Suprapubic skin (tissue), 4 donors: ENCODE measurements around the gene MAP2K6. TPM values are rescaled to one million over a fixed set of nuclear protein-coding genes. Genes with fewer than 3 reads are reported as not detected.
A peak's percentile ranks its signal among the peaks of the same experiment; 100 is the strongest.

Experiments
- DNase-seq, 2 donors: peaks; one replicate each; pipeline ENCODE4 v3.0.0-alpha.2; 2019; ENCODE audit warnings: low spot score in 2 of 2
- H3K27ac ChIP-seq: fragments of 200-600 bp; sonication (generic); one replicate; pipeline ENCODE4 v1.5.1; 2019
- H3K27me3 ChIP-seq: fragments of 200-600 bp; sonication (generic); one replicate; pipeline ENCODE4 v1.5.1; 2019
- H3K36me3 ChIP-seq: fragments of 200-600 bp; sonication (generic); one replicate; pipeline ENCODE4 v1.5.1; 2019
- H3K4me1 ChIP-seq: fragments of 200-600 bp; sonication (generic); one replicate; pipeline ENCODE4 v1.5.1; 2019
- H3K4me3 ChIP-seq: fragments of 200-600 bp; sonication (generic); one replicate; pipeline ENCODE4 v1.5.1; 2019; ENCODE audit warnings: mild to moderate bottlenecking
- H3K9me3 ChIP-seq: fragments of 200-600 bp; sonication (generic); one replicate; pipeline ENCODE4 v1.5.1; 2019
- CTCF ChIP-seq, 2 donors: fragments of 200-600 bp in 1 of 2; fragments of 450-650 bp in 1 of 2; sonication (generic) in 1 of 2; IDR thresholded peaks; one replicate each; pipeline ENCODE4 v1.5.1; 2016 to 2019; ENCODE audit warnings: antibody characterized with exemption in 2 of 2, mild to moderate bottlenecking in 1 of 2, moderate library complexity in 1 of 2
- EP300 ChIP-seq: sonication (generic); formaldehyde crosslinking; IDR thresholded peaks from one replicate; pipeline ENCODE4 v1.6.1; 2017; ENCODE audit warnings: antibody characterized with exemption
- POLR2A ChIP-seq, 2 donors: fragments of 450-650 bp; IDR thresholded peaks; one replicate each; pipeline ENCODE4 v1.6.1; 2017; ENCODE audit warnings: antibody characterized with exemption in 2 of 2, mild to moderate bottlenecking in 2 of 2, moderate library complexity in 2 of 2
- POLR2AphosphoS5 ChIP-seq, 3 donors: sonication (generic); formaldehyde crosslinking; IDR thresholded peaks; one replicate each; pipeline ENCODE4 v1.6.1; 2017; ENCODE audit warnings: antibody characterized with exemption in 3 of 3
- WGBS: methylation state at CpG from one replicate; pipeline ENCODE4 v1.1.5; 2018; 5-methylcytosine and 5-hydroxymethylcytosine counted together
- total RNA-seq, 4 donors: library from RNA; depleted of rRNA; stranded (reverse); fragments of >200 nt; gene quantifications; one replicate each; pipeline ENCODE4 v1.1.0, GENCODE V29; 2016

The MAP2K6 gene
- total RNA-seq, 4 donors from 2014 or later = 2.4 to 6.3 (median 3.9) TPM

DNA sequence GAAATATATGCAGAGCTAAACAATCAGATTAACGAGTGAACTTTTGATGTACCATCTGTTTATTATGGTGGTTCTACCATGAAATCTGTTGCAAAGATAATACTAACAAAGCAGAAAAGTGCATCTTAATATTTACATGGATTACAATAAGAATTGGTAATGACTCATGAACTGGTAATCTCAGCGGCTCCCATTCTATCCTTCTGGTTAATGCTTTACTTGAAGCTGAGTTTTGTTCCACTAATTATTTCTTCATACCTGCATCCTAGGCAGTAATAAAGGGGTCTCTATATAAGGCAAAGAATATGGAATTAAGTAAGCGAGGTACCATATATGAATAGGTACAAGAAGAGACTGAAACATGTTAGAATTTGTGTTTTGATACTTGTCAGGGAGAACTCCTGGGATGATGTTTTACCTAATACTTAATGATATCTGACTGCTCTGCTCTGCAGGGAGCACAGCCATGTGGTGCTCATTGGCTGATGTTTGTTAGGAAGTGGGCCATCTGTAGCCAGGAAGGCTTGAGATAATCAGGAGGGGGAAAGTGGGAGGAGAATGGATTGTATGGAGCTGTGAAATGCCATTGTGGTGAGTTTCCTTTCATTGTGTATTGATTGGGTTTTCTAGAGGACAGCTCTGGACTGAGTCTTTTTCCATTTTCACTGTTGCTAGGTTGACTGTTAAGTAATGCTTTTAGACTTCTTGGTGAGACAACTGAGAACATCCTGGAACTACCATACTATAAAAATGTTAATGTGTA lies 52.6 kb downstream of the MAP2K6 start:
- Histone ChIP-seq H3K27me3 (no peaks in the 10 kb centered on the region), H3K4me1 (no peaks in the 10 kb centered on the region), H3K27ac (no peak overlapping the region), H3K36me3 (no peaks in the 10 kb centered on the region), H3K9me3 (no peaks in the 10 kb centered on the region), H3K4me3 (no peak overlapping the region)
- WGBS = 98% methylated on average over 3 of the region's 3 CpGs
- no peak for DNase-seq
- TF ChIP-seq POLR2AphosphoS5 (IDR thresholded peaks at IDR 0.05) (no peak), EP300 (no peak), CTCF (IDR thresholded peaks at IDR 0.05) (no peak), POLR2A (IDR thresholded peaks at IDR 0.05) (no peak)

DNA sequence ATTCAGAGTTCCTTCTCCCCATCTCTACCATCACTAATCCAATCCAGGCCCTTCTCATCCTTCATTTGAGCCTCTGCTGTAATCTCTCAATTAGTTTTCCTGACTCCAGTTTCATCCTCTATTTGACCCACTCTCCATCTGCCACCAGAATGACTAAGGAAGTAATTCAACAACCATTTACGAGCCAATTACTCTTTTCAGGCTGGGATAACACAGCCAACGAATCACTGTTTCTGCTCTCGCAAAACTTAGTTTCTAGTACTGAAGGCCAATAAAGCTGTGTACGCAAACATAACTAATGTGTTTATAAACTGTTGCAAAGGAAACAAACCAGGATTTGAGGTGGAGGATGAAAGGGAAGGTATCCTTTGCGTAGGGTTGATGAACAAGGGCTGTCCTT lies 53.7 kb downstream of the MAP2K6 start:
- Histone ChIP-seq H3K27me3 (no peaks in the 10 kb centered on the region), H3K4me3 (no peak overlapping the region), H3K4me1 (no peaks in the 10 kb centered on the region), H3K27ac (no peak overlapping the region), H3K36me3 (no peaks in the 10 kb centered on the region), H3K9me3 (no peaks in the 10 kb centered on the region)
- DNase-seq = no peak
- 74% methylated on average over 5 of the region's 5 CpGs for WGBS
- TF ChIP-seq POLR2AphosphoS5 (IDR thresholded peaks at IDR 0.05) (no peak), EP300 (no peak), POLR2A (IDR thresholded peaks at IDR 0.05) (no peak), CTCF (IDR thresholded peaks at IDR 0.05) (no peak)

DNA sequence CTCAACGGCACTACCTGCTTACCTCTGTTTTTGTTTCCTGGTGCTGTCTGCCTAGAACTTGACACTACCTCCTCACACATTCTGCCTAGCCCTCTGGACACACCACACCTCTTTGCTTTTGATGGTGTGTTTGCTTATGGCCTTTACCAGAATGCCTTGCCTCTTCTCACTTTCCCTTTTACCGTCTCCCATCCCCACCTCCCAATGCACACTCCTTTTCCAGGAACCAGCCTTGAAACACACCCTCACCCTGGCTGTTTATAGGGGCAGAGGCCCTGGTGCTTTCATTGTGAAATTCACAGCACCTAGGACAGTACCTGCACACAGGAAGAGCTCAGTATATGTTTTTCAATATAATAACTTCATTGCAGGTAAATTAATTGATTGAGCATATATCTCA lies 56.2 kb downstream of the MAP2K6 start:
- Histone ChIP-seq H3K36me3 (no peaks in the 10 kb centered on the region), H3K4me1 (peaks cover 14% of the 10 kb centered on the region), H3K9me3 (no peaks in the 10 kb centered on the region), H3K27me3 (no peaks in the 10 kb centered on the region), H3K27ac (no peak overlapping the region), H3K4me3 (no peak overlapping the region)
- DNase-seq = no peak
- TF ChIP-seq POLR2A (IDR thresholded peaks at IDR 0.05) = no peak
- no peak for TF ChIP-seq CTCF (IDR thresholded peaks at IDR 0.05)
- 93% methylated on average over 2 of the region's 2 CpGs for WGBS

GRCh38 chr17:69471406-69471805 lies 56.9 kb downstream of the MAP2K6 start:
- Histone ChIP-seq H3K4me3 (no peak overlapping the region), H3K27ac (no peak overlapping the region), H3K36me3 (no peaks in the 10 kb centered on the region), H3K9me3 (no peaks in the 10 kb centered on the region), H3K27me3 (no peaks in the 10 kb centered on the region), H3K4me1 (peaks cover 14% of the 10 kb centered on the region)
- no peak for DNase-seq
- WGBS = 96% methylated on average over 3 of the region's 3 CpGs
- TF ChIP-seq CTCF (IDR thresholded peaks at IDR 0.05) (no peak), EP300 (no peak), POLR2AphosphoS5 (IDR thresholded peaks at IDR 0.05) (no peak), POLR2A (IDR thresholded peaks at IDR 0.05) (no peak)

DNA sequence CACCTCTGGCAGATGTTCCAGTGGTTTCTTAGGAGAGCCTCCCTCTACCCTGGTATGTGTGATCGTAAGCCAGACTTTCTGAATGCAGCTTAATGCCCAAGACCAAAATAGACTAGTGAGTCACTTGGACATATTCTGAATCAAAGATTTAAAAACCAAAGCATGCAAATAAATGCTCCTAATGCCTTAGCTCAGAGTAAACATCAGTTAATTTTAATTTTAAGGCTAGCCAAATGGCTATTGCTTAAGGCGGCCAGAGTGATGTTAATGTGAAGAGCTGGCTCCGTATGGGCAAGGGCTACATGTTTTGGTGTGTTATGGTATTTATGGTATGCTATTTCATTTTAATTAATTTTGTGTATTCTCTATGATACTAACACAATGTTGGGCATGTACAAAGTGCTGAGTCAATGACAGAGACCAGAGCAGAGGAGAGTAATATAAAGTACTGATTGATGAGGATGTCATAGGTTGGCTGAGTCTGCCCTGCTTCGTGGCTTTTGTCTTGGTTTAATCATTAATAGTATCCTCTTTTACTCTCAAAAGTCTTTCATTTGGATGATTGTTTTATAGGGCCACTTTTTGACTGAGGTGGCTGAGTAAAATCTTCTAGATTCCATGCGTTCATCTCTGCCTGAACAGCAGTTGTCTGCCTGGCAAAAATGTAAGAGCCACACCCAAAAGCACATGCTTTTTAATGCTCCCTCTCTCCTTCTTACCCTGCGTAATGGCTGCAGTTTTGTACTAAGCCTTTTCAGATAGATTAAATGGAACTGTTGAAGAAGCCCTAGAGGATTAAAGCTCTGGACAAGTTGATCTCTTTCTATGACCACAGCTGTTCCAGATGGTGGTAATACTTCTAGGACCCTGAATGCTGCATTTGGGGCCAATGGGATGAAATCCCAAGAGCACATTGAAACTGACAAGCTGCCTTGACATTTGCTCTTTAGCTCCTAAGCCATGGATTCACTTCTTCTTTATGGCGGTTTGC lies 59.6 kb downstream of the MAP2K6 start:
- Histone ChIP-seq H3K9me3 (no peaks in the 10 kb centered on the region), H3K27me3 (no peaks in the 10 kb centered on the region), H3K36me3 (no peaks in the 10 kb centered on the region), H3K4me1 (peaks cover 14% of the 10 kb centered on the region), H3K27ac (peak overlapping the region; percentile 75), H3K4me3 (no peak overlapping the region)
- 38% methylated on average over 7 of the region's 7 CpGs for WGBS
- no peak for TF ChIP-seq CTCF (IDR thresholded peaks at IDR 0.05)
- TF ChIP-seq POLR2A (IDR thresholded peaks at IDR 0.05) = no peak
- TF ChIP-seq POLR2AphosphoS5 (IDR thresholded peaks at IDR 0.05) = no peak
- TF ChIP-seq EP300 = no peak
- DNase-seq = no peak
